ENCODE measurements around the gene GRIN2D. TPM values are rescaled to one million over a fixed set of nuclear protein-coding genes. Genes with fewer than 3 reads are reported as not detected.

GRIN2D gene
- total and polyA plus RNA-seq, 2 of the 8 experiments (the other 6 are each of a cell fraction or from before 2014, with no cell fraction given): 2.2 to 12.4 TPM

- TF ChIP-seq CTBP2 (IDR thresholded peaks at IDR 0.05; ENCODE audit: borderline replicate concordance, insufficient read depth, insufficient read length, low read length) (no peak), E2F6 (IDR thresholded peaks at IDR 0.05) (peak; percentile 93), ASH2L (IDR thresholded peaks at IDR 0.05; ENCODE audit: low read length) (no peak), SIX5 (IDR thresholded peaks at IDR 0.05; ENCODE audit: low read depth, low read length) (no peak), TBP (IDR thresholded peaks at IDR 0.05; ENCODE audit: low read depth, low read length) (no peak), CHD2 (IDR thresholded peaks at IDR 0.05; ENCODE audit: low read length) (no peak), KDM4A (IDR thresholded peaks at IDR 0.05; ENCODE audit: low read depth, low read length, severe bottlenecking) (peak; percentile 14), POLR2A (IDR thresholded peaks at IDR 0.05; ENCODE audit: control extremely low read depth in 1 of 2, low read depth in 2 of 2, low read length in 2 of 2) (no peak), CREB1 (IDR thresholded peaks at IDR 0.05) (no peak; the same call in 1 of the 2 replicates), BRCA1 (IDR thresholded peaks at IDR 0.05; ENCODE audit: low read depth, low read length) (no peak), POLR2AphosphoS5 (IDR thresholded peaks at IDR 0.05; ENCODE audit: low read depth, low read length) (peak; percentile 48; the same call in 1 of the 2 replicates), PHF8 (conservative IDR thresholded peaks at IDR 0.05; ENCODE audit: low read depth, low read length) (peak; percentile 49; the same call in 1 of the 2 replicates), JUN (IDR thresholded peaks at IDR 0.05; ENCODE audit: low read depth, low read length) (no peak)
- TF ChIP-seq, protein P1, sequence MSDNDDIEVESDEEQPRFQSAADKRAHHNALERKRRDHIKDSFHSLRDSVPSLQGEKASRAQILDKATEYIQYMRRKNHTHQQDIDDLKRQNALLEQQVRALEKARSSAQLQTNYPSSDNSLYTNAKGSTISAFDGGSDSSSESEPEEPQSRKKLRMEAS (IDR thresholded peaks at IDR 0.05): peak; percentile 98
- TF ChIP-seq, protein P2, sequence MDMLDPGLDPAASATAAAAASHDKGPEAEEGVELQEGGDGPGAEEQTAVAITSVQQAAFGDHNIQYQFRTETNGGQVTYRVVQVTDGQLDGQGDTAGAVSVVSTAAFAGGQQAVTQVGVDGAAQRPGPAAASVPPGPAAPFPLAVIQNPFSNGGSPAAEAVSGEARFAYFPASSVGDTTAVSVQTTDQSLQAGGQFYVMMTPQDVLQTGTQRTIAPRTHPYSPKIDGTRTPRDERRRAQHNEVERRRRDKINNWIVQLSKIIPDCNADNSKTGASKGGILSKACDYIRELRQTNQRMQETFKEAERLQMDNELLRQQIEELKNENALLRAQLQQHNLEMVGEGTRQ (IDR thresholded peaks at IDR 0.05; ENCODE audit: low read length): no peak
These were observed 5.1 kb downstream of the GRIN2D start (continued) for GRCh38 chr19:48398375-48399235.

All from H1 (cell line).